Mesendoderm (in vitro differentiated cells): Measurements from ENCODE around the gene CC2D1A.
A peak's percentile ranks its signal among the peaks of the same experiment; 100 is the strongest.

Experiments used
- DNase-seq: peaks from one replicate; pipeline ENCODE4 v3.0.0; 2013
- H2AK5ac ChIP-seq: 2 replicates; pipeline ENCODE4 v1.6.1; 2013; ENCODE audit warnings: low read length, inconsistent platforms
- H2BK120ac ChIP-seq: 2 replicates; pipeline ENCODE4 v1.6.1; 2013; ENCODE audit warnings: low read depth, mild to moderate bottlenecking, low read length, moderate library complexity, mixed read lengths
- H2BK15ac ChIP-seq: replicated peaks from 2 replicates; pipeline ENCODE4 v1.6.1; 2013; ENCODE audit warnings: low read depth, mild to moderate bottlenecking, moderate library complexity
- H2BK5ac ChIP-seq: 2 replicates; pipeline ENCODE4 v1.6.1; 2013; ENCODE audit warnings: low read length, inconsistent platforms
- H3K18ac ChIP-seq: 2 replicates; pipeline ENCODE4 v1.6.1; 2013; ENCODE audit warnings: mild to moderate bottlenecking, low read length, mixed read lengths
- H3K23ac ChIP-seq: one replicate; pipeline ENCODE4 v1.6.1; 2013; ENCODE audit warnings: low read length
- H3K27ac ChIP-seq: 2 replicates; pipeline ENCODE4 v1.5.1; 2013; ENCODE audit warnings: low read depth, mild to moderate bottlenecking, inconsistent platforms, low read length, moderate library complexity
- H3K27me3 ChIP-seq: 2 replicates; pipeline ENCODE4 v1.6.1; 2013; ENCODE audit warnings: low read length, control low read depth, mild to moderate bottlenecking, inconsistent platforms; ENCODE audit not compliant: insufficient read depth, poor library complexity
- H3K36me3 ChIP-seq: 2 replicates; pipeline ENCODE4 v1.6.1; 2013; ENCODE audit warnings: low read length, inconsistent platforms; ENCODE audit not compliant: control insufficient read depth, insufficient read depth
- H3K4ac ChIP-seq: one replicate; pipeline ENCODE4 v1.6.1; 2013; ENCODE audit warnings: low read depth, mild to moderate bottlenecking, low read length, moderate library complexity
- H3K4me1 ChIP-seq: 2 replicates; pipeline ENCODE4 v1.6.1; 2013; ENCODE audit warnings: low read depth, low read length, inconsistent platforms; ENCODE audit not compliant: control insufficient read depth
- H3K4me2 ChIP-seq: 2 replicates; pipeline ENCODE4 v1.6.1; 2013; ENCODE audit warnings: low read length
- H3K4me3 ChIP-seq: 2 replicates; pipeline ENCODE4 v1.5.1; 2013; ENCODE audit warnings: mild to moderate bottlenecking, low read length
- H3K56ac ChIP-seq: one replicate; pipeline ENCODE4 v1.6.1; 2013; ENCODE audit warnings: low read length
- H3K79me1 ChIP-seq: 2 replicates; pipeline ENCODE4 v1.6.1; 2013; ENCODE audit warnings: low read length, inconsistent platforms
- H3K79me2 ChIP-seq: 2 replicates; pipeline ENCODE4 v1.6.1; 2013; ENCODE audit warnings: mild to moderate bottlenecking, low read length; ENCODE audit not compliant: control insufficient read depth, insufficient read depth
- H3K9ac ChIP-seq: 2 replicates; pipeline ENCODE4 v1.6.1; 2013; ENCODE audit warnings: low read length, inconsistent platforms
- H4K5ac ChIP-seq: one replicate; pipeline ENCODE4 v1.6.1; 2013; ENCODE audit warnings: low read length
- H4K8ac ChIP-seq: one replicate; pipeline ENCODE4 v1.6.1; 2013; ENCODE audit warnings: low read depth, mild to moderate bottlenecking, control low read depth, low read length, moderate library complexity
- WGBS: extraction: QIAGEN DNeasy Blood & Tissue Kit; methylation state at CpG from one replicate; pipeline ENCODE4 v1.1.7; 2013; ENCODE audit warnings: low lambda C conversion rate, missing lambda C conversion rate; ENCODE audit not compliant: insufficient coverage; ENCODE audit errors: extremely low coverage; 5-methylcytosine and 5-hydroxymethylcytosine counted together

Gene CC2D1A

GRCh38 chr19:13955662-13956364 lies 49.8 kb downstream of the CC2D1A start:
- no peak for DNase-seq
- peaks cover 14% of the 10 kb centered on the region for H3K79me1 ChIP-seq
- no peak overlapping the region for H2BK5ac ChIP-seq
- peaks cover 7% of the 10 kb centered on the region for H3K36me3 ChIP-seq
- no peak overlapping the region for H4K5ac ChIP-seq
- H3K27me3 ChIP-seq, result no peaks in the 10 kb centered on the region
- peaks cover 3% of the 10 kb centered on the region for H3K4me1 ChIP-seq
- no peak overlapping the region for H3K9ac ChIP-seq
- H3K27ac ChIP-seq, result no peak overlapping the region
- no peak overlapping the region for H3K23ac ChIP-seq
- no peak overlapping the region for H3K56ac ChIP-seq
- no peak overlapping the region for H2BK15ac ChIP-seq
- no peak overlapping the region for H2AK5ac ChIP-seq
- no peak overlapping the region for H4K8ac ChIP-seq
- no peak overlapping the region for H3K4me3 ChIP-seq
- no peak overlapping the region for H3K18ac ChIP-seq
- no peak overlapping the region for H3K4me2 ChIP-seq
- no peak overlapping the region for H2BK120ac ChIP-seq
- H3K4ac ChIP-seq, result no peak overlapping the region
- peaks cover 16% of the 10 kb centered on the region for H3K79me2 ChIP-seq
- no CpG with 5 or more reads among the region's 42 CpGs for WGBS

GRCh38 chr19:13956365-13956744 lies 50.4 kb downstream of the CC2D1A start:
- H4K8ac ChIP-seq, result no peak overlapping the region
- H3K9ac ChIP-seq, result no peak overlapping the region
- H2BK5ac ChIP-seq, result no peak overlapping the region
- H3K27ac ChIP-seq, result no peak overlapping the region
- no peaks in the 10 kb centered on the region for H3K27me3 ChIP-seq
- no peak overlapping the region for H2BK120ac ChIP-seq
- H3K4me2 ChIP-seq, result no peak overlapping the region
- H3K79me2 ChIP-seq, result peaks cover 16% of the 10 kb centered on the region
- H3K23ac ChIP-seq, result no peak overlapping the region
- peaks cover 7% of the 10 kb centered on the region for H3K36me3 ChIP-seq
- no peak for DNase-seq
- WGBS, result no CpG with 5 or more reads among the region's 16 CpGs
- H3K4me3 ChIP-seq, result no peak overlapping the region
- no peak overlapping the region for H4K5ac ChIP-seq
- H3K4me1 ChIP-seq, result peaks cover 3% of the 10 kb centered on the region
- no peak overlapping the region for H3K4ac ChIP-seq
- peaks cover 14% of the 10 kb centered on the region for H3K79me1 ChIP-seq
- no peak overlapping the region for H3K18ac ChIP-seq
- H2AK5ac ChIP-seq, result no peak overlapping the region
- no peak overlapping the region for H3K56ac ChIP-seq
- H2BK15ac ChIP-seq, result no peak overlapping the region

GRCh38 chr19:13957051-13957450 lies 51.0 kb downstream of the CC2D1A start:
- Histone ChIP-seq H3K18ac (no peak overlapping the region), H3K27ac (no peak overlapping the region), H3K9ac (no peak overlapping the region), H3K23ac (no peak overlapping the region), H3K79me1 (peaks cover 14% of the 10 kb centered on the region), H3K79me2 (peaks cover 16% of the 10 kb centered on the region), H2BK120ac (no peak overlapping the region), H3K4me3 (no peak overlapping the region), H4K5ac (no peak overlapping the region), H3K4me2 (no peak overlapping the region), H3K36me3 (peaks cover 7% of the 10 kb centered on the region), H3K4ac (no peak overlapping the region), H2BK5ac (no peak overlapping the region), H4K8ac (no peak overlapping the region), H2AK5ac (no peak overlapping the region), H3K56ac (no peak overlapping the region), H2BK15ac (no peak overlapping the region), H3K4me1 (peaks cover 3% of the 10 kb centered on the region), H3K27me3 (no peaks in the 10 kb centered on the region)
- WGBS, result no CpG with 5 or more reads among the region's 8 CpGs
- DNase-seq, result no peak

- H3K4me3 ChIP-seq, result no peak overlapping the region
- no peak overlapping the region for H2BK15ac ChIP-seq
- H3K18ac ChIP-seq, result no peak overlapping the region
- DNase-seq, result no peak
- peaks cover 3% of the 10 kb centered on the region for H3K4me1 ChIP-seq
- H3K9ac ChIP-seq, result no peak overlapping the region
- H2AK5ac ChIP-seq, result no peak overlapping the region
- H4K8ac ChIP-seq, result no peak overlapping the region
- no peak overlapping the region for H3K4me2 ChIP-seq
- no peaks in the 10 kb centered on the region for H3K27me3 ChIP-seq
- H4K5ac ChIP-seq, result no peak overlapping the region
- H3K27ac ChIP-seq, result no peak overlapping the region
- H3K4ac ChIP-seq, result no peak overlapping the region
- peaks cover 13% of the 10 kb centered on the region for H3K79me2 ChIP-seq
- peaks cover 14% of the 10 kb centered on the region for H3K79me1 ChIP-seq
- H2BK5ac ChIP-seq, result no peak overlapping the region
- no peak overlapping the region for H2BK120ac ChIP-seq
- no peak overlapping the region for H3K56ac ChIP-seq
- no peak overlapping the region for H3K23ac ChIP-seq
- H3K36me3 ChIP-seq, result peaks cover 7% of the 10 kb centered on the region
- WGBS, result no CpG with 5 or more reads among the region's 12 CpGs
Observed at GRCh38 chr19:13958043-13958442, 52.0 kb downstream of the CC2D1A start.

GRCh38 chr19:13959141-13959961 lies 53.4 kb downstream of the CC2D1A start:
- peaks cover 3% of the 10 kb centered on the region for H3K79me1 ChIP-seq
- H3K27me3 ChIP-seq, result no peaks in the 10 kb centered on the region
- no peak overlapping the region for H2BK5ac ChIP-seq
- H3K18ac ChIP-seq, result no peak overlapping the region
- no peak overlapping the region for H4K8ac ChIP-seq
- H2AK5ac ChIP-seq, result no peak overlapping the region
- H3K4me1 ChIP-seq, result no peaks in the 10 kb centered on the region
- no peak overlapping the region for H3K56ac ChIP-seq
- H3K4me2 ChIP-seq, result no peak overlapping the region
- H3K79me2 ChIP-seq, result peaks cover 2% of the 10 kb centered on the region
- no peak overlapping the region for H3K4me3 ChIP-seq
- peaks cover 7% of the 10 kb centered on the region for H3K36me3 ChIP-seq
- H2BK120ac ChIP-seq, result no peak overlapping the region
- H3K27ac ChIP-seq, result no peak overlapping the region
- peak; percentile 33 for DNase-seq
- no peak overlapping the region for H3K4ac ChIP-seq
- no peak overlapping the region for H3K23ac ChIP-seq
- H4K5ac ChIP-seq, result no peak overlapping the region
- H3K9ac ChIP-seq, result no peak overlapping the region
- no CpG with 5 or more reads among the region's 41 CpGs for whole genome bisulfite sequencing
- H2BK15ac ChIP-seq, result no peak overlapping the region
